Parathyroid adenoma (tissue), 2 donors: ENCODE data around the gene SLC12A5.

Source experiments
- H2AFZ ChIP-seq: fragments of 300-600 bp; sonication (generic); one replicate; pipeline ENCODE4 v1.7.0; 2017; ENCODE audit warnings: antibody characterized with exemption, mild to moderate bottlenecking
- H3K27ac ChIP-seq: fragments of 300-600 bp; sonication (generic); one replicate; pipeline ENCODE4 v1.7.0; 2017
- H3K27me3 ChIP-seq: fragments of 300-600 bp; sonication (generic); one replicate; pipeline ENCODE4 v1.7.0; 2017; ENCODE audit warnings: low read length; ENCODE audit not compliant: control insufficient read depth, insufficient read depth
- H3K36me3 ChIP-seq: fragments of 300-600 bp; sonication (generic); one replicate; pipeline ENCODE4 v1.7.0; 2017; ENCODE audit warnings: low read length; ENCODE audit not compliant: control insufficient read depth, insufficient read depth
- H3K4me1 ChIP-seq: fragments of 300-600 bp; sonication (generic); one replicate; pipeline ENCODE4 v1.7.0; 2017; ENCODE audit warnings: control low read depth
- H3K4me2 ChIP-seq: fragments of 300-600 bp; sonication (generic); one replicate; pipeline ENCODE4 v1.7.0; 2017; ENCODE audit warnings: low read length
- H3K4me3 ChIP-seq: fragments of 300-600 bp; sonication (generic); one replicate; pipeline ENCODE4 v1.7.0; 2017; ENCODE audit warnings: low read depth, low read length
- H3K79me2 ChIP-seq: fragments of 300-600 bp; sonication (generic); one replicate; pipeline ENCODE4 v1.7.0; 2017; ENCODE audit warnings: control low read depth
- H3K9ac ChIP-seq: fragments of 300-600 bp; sonication (generic); one replicate; pipeline ENCODE4 v1.7.0; 2017; ENCODE audit warnings: mild to moderate bottlenecking
- H3K9me3 ChIP-seq: fragments of 300-600 bp; sonication (generic); one replicate; pipeline ENCODE4 v1.7.0; 2017; ENCODE audit warnings: low read length; ENCODE audit not compliant: control insufficient read depth
- CTCF ChIP-seq: fragments of 300-600 bp; sonication (generic); IDR thresholded peaks from one replicate; pipeline ENCODE4 v1.7.0; 2017; ENCODE audit warnings: antibody characterized with exemption, mild to moderate bottlenecking
- donor health status: primary hyperparathyroidism.

Gene SLC12A5

DNA sequence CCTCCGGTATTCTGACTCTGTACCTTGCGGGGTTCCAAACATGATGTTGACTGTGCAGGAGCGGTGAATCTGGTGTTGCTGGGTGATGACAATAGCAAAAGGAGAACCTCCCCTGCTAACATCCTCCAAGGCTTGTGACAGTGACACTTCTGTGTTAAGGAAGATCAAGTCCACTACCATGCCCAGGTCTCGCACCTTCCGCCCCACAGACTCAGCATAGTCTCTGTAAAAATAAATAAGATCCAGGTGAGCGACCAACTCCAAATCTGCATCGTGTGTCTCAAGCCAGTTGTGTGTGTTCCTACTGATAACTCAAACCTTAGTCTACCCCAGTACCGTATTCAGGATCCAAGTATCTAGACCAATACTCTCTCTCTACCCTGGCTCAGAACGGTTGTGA lies 36.0 kb downstream of the SLC12A5 start:
- no peaks in the 10 kb centered on the region for H3K36me3 ChIP-seq
- H3K27ac ChIP-seq = no peak overlapping the region
- no peak overlapping the region for H3K9ac ChIP-seq
- H3K79me2 ChIP-seq = peaks cover 20% of the 10 kb centered on the region
- no peak for TF ChIP-seq CTCF
- H3K4me1 ChIP-seq = no peaks in the 10 kb centered on the region
- H3K4me3 ChIP-seq = no peak overlapping the region
- H3K4me2 ChIP-seq = no peak overlapping the region
- H3K9me3 ChIP-seq = no peaks in the 10 kb centered on the region
- no peak overlapping the region for H2AFZ ChIP-seq
- no peaks in the 10 kb centered on the region for H3K27me3 ChIP-seq

DNA sequence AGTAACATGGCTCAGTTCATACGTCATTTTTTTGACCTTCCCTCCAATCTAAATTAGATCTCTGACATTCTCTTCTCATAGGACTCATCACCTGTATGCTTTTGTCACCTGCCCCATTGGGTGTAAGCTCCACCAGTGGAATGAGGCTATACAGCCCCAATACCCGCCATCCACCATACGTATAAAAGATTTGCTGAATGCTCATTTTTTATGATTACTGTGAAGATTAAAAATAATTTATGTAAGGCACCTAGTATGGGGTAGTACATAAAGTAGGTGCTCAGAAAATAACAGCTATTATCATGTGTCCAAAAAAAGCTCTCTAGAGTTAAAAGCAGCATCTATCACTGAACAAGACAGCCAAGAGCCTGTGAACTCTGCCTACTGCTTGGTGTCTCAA lies 36.7 kb downstream of the SLC12A5 start:
- H3K4me1 ChIP-seq = no peaks in the 10 kb centered on the region
- H3K27ac ChIP-seq = no peak overlapping the region
- no peaks in the 10 kb centered on the region for H3K36me3 ChIP-seq
- H2AFZ ChIP-seq = no peak overlapping the region
- H3K79me2 ChIP-seq = peaks cover 20% of the 10 kb centered on the region
- no peak overlapping the region for H3K4me3 ChIP-seq
- H3K4me2 ChIP-seq = no peak overlapping the region
- H3K9ac ChIP-seq = no peak overlapping the region
- no peak for TF ChIP-seq CTCF
- no peaks in the 10 kb centered on the region for H3K9me3 ChIP-seq
- no peaks in the 10 kb centered on the region for H3K27me3 ChIP-seq

DNA sequence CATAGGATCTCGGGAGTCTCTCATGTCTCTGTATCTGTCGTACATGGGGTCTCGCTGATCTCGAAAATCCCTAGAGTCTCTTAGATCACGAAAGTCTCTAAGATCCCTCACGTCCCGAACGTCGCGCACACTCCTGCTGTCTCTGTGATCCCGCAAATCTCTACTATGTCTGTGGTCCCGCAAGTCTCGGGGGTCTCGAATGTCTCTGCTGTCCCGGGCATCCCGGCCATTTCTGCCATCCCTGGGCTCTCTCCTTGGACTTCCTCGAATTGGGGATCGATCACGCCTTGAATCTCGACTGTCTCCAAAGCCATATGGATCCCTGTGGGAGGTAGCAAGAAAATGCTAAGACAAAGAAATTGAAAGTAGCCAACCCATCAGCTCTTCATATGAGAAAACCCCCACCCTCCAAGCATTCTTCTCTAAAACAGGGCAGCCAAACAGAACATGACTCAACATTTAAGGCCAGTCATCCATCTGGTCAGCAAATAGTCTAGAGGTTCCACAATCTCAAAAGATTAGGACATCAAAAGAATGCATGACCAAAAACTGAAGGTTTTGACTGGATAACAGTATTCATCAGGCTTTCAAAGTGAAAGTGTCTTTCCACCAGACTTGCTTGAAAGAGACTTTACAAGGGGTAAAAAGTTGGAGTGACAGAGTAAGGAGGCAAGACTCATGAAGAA lies 41.3 kb downstream of the SLC12A5 start:
- Histone ChIP-seq H3K4me1 (peaks cover under 1% of the 10 kb centered on the region), H3K9me3 (no peaks in the 10 kb centered on the region), H3K4me2 (no peak overlapping the region), H3K79me2 (peaks cover 20% of the 10 kb centered on the region), H3K27me3 (no peaks in the 10 kb centered on the region), H3K27ac (no peak overlapping the region), H3K36me3 (no peaks in the 10 kb centered on the region), H2AFZ (no peak overlapping the region), H3K9ac (no peak overlapping the region), H3K4me3 (no peak overlapping the region)
- TF ChIP-seq CTCF = no peak

- H3K36me3 ChIP-seq = no peaks in the 10 kb centered on the region
- H3K4me2 ChIP-seq = no peak overlapping the region
- H3K4me1 ChIP-seq = peaks cover 7% of the 10 kb centered on the region
- H3K27me3 ChIP-seq = no peaks in the 10 kb centered on the region
- no peak for TF ChIP-seq CTCF
- no peaks in the 10 kb centered on the region for H3K9me3 ChIP-seq
- no peak overlapping the region for H3K4me3 ChIP-seq
- H2AFZ ChIP-seq = no peak overlapping the region
- H3K27ac ChIP-seq = no peak overlapping the region
- H3K79me2 ChIP-seq = peaks cover 13% of the 10 kb centered on the region
- H3K9ac ChIP-seq = no peak overlapping the region
Measured at GRCh38 chr20:46071573-46071972, 42.6 kb downstream of the SLC12A5 start.

- no peak overlapping the region for H3K4me3 ChIP-seq
- H3K9me3 ChIP-seq = no peaks in the 10 kb centered on the region
- H3K36me3 ChIP-seq = no peaks in the 10 kb centered on the region
- H3K4me1 ChIP-seq = peaks cover 7% of the 10 kb centered on the region
- H3K9ac ChIP-seq = no peak overlapping the region
- no peak for TF ChIP-seq CTCF
- peaks cover 9% of the 10 kb centered on the region for H3K79me2 ChIP-seq
- H3K27ac ChIP-seq = no peak overlapping the region
- no peaks in the 10 kb centered on the region for H3K27me3 ChIP-seq
- no peak overlapping the region for H3K4me2 ChIP-seq
- no peak overlapping the region for H2AFZ ChIP-seq
Measured at GRCh38 chr20:46073024-46073423, 44.0 kb downstream of the SLC12A5 start.
